Liver (tissue), 9 donors: Measurements from ENCODE around the gene MYO18A. TPM values are rescaled to one million over a fixed set of nuclear protein-coding genes. Genes with fewer than 3 reads are reported as not detected.
A peak's percentile ranks its signal among the peaks of the same experiment; 100 is the strongest.

ENCODE experiments used
- DNase-seq: peaks from one replicate; pipeline ENCODE4 v3.0.0-alpha.2; 2017; ENCODE audit warnings: low spot score
- H3K27ac ChIP-seq, 2 donors: one replicate each; pipeline ENCODE4 v1.7.0; 2013; ENCODE audit warnings: inconsistent platforms in 2 of 2, low read length in 2 of 2, control low read depth in 1 of 2, low read depth in 1 of 2, mild to moderate bottlenecking in 1 of 2
- H3K27me3 ChIP-seq, 4 donors: one replicate each; pipeline versions ENCODE4 v1.6.1 to v1.7.0; 2013; ENCODE audit warnings: low read length in 3 of 4, inconsistent platforms in 1 of 4, mild to moderate bottlenecking in 1 of 4, moderate library complexity in 1 of 4; ENCODE audit not compliant: control insufficient read depth in 4 of 4, insufficient read depth in 4 of 4
- H3K36me3 ChIP-seq, 4 donors: one replicate each; pipeline versions ENCODE4 v1.6.1 to v1.7.0; 2013; ENCODE audit warnings: low read length in 3 of 4, mild to moderate bottlenecking in 3 of 4, low read depth in 1 of 4, moderate library complexity in 1 of 4; ENCODE audit not compliant: control insufficient read depth in 4 of 4, insufficient read depth in 3 of 4
- H3K4me1 ChIP-seq, 4 donors: one replicate each; pipeline versions ENCODE4 v1.6.1 to v1.7.0; 2013; ENCODE audit warnings: low read length in 3 of 4, mild to moderate bottlenecking in 3 of 4, moderate library complexity in 1 of 4; ENCODE audit not compliant: control insufficient read depth in 4 of 4, insufficient read depth in 4 of 4
- H3K4me3 ChIP-seq, 3 donors: one replicate each; pipeline versions ENCODE4 v1.6.1 to v1.7.0; 2013; ENCODE audit warnings: low read length in 3 of 3, control low read depth in 1 of 3, low read depth in 1 of 3, mild to moderate bottlenecking in 1 of 3
- H3K9ac ChIP-seq, 2 donors: one replicate each; pipeline ENCODE4 v1.7.0; 2013; ENCODE audit warnings: low read length in 2 of 2, mild to moderate bottlenecking in 2 of 2, moderate library complexity in 2 of 2, control low read depth in 1 of 2, low read depth in 1 of 2
- H3K9me3 ChIP-seq, 4 donors: one replicate each; pipeline versions ENCODE4 v1.6.1 to v1.7.0; 2013; ENCODE audit warnings: low read length in 3 of 4; ENCODE audit not compliant: control insufficient read depth in 4 of 4
- EGR1 ChIP-seq, 2 donors: IDR thresholded peaks; 2 replicates each; pipeline ENCODE4 v1.6.1; 2016 to 2018; ENCODE audit warnings: antibody characterized with exemption in 2 of 2, low read depth in 2 of 2
- FOXA1 ChIP-seq: IDR thresholded peaks from 2 replicates; pipeline ENCODE4 v1.6.1; 2016; ENCODE audit warnings: antibody characterized with exemption
- GABPA ChIP-seq, 2 donors: IDR thresholded peaks in 1 of 2; conservative IDR thresholded peaks in 1 of 2; 2 replicates each; pipeline ENCODE4 v1.6.1; 2016; ENCODE audit warnings: antibody characterized with exemption in 2 of 2, mild to moderate bottlenecking in 1 of 2, moderate library complexity in 1 of 2
- JUND ChIP-seq, 2 donors: IDR thresholded peaks; 2 replicates each; pipeline ENCODE4 v1.6.1; 2016; ENCODE audit warnings: antibody characterized with exemption in 2 of 2
- NR2F2 ChIP-seq: IDR thresholded peaks from 2 replicates; pipeline ENCODE4 v1.6.1; 2016; ENCODE audit warnings: antibody characterized with exemption
- SP1 ChIP-seq: IDR thresholded peaks from 2 replicates; pipeline ENCODE4 v1.6.1; 2018; ENCODE audit warnings: antibody characterized with exemption, mild to moderate bottlenecking
- WGBS: extraction: QIAGEN DNeasy Blood & Tissue Kit; methylation state at CpG from one replicate; pipeline ENCODE4 v1.1.7; 2013; 5-methylcytosine and 5-hydroxymethylcytosine counted together
- polyA plus RNA-seq, 2 donors: library from polyadenylated mRNA; stranded (reverse) in 1 of 2; unstranded in 1 of 2; fragments of 200-250 nt in 1 of 2; fragments of >200 nt in 1 of 2; fragmentation: Nextera tagmentation in 1 of 2; extraction: Ambion mirVana in 1 of 2; gene quantifications; one replicate each; pipeline versions ENCODE4 v1.2.1 to v1.2.3, GENCODE V29; 2013 to 2015
- total RNA-seq, 2 donors: library from RNA; depleted of rRNA; stranded (reverse); fragments of >200 nt; gene quantifications; one replicate each; pipeline ENCODE4 v1.2.3, GENCODE V29; 2014
- TF ChIP-seq, protein P1 (sequence below): IDR thresholded peaks from 2 replicates; pipeline ENCODE4 v1.6.1; 2016; ENCODE audit warnings: antibody characterized with exemption
- TF ChIP-seq, protein P2 (sequence below): fragments of 150-350 bp; IDR thresholded peaks from 2 replicates; pipeline ENCODE4 v1.5.1; 2017; ENCODE audit warnings: improper control_type of control experiment, low read depth, low read length; ENCODE audit not compliant: missing input control
- TF ChIP-seq, protein P3 (sequence below): IDR thresholded peaks from 2 replicates; pipeline ENCODE4 v1.6.1; 2016; ENCODE audit warnings: antibody characterized with exemption
- donor health status: healthy.
- donor health status: healthy.
- donor health status: healthy.
- donor health status: healthy.
- donor health status: healthy.

MYO18A gene
- total and polyA plus RNA-seq, 4 donors: 26.3 to 81.6 (median 37.3) TPM

DNA sequence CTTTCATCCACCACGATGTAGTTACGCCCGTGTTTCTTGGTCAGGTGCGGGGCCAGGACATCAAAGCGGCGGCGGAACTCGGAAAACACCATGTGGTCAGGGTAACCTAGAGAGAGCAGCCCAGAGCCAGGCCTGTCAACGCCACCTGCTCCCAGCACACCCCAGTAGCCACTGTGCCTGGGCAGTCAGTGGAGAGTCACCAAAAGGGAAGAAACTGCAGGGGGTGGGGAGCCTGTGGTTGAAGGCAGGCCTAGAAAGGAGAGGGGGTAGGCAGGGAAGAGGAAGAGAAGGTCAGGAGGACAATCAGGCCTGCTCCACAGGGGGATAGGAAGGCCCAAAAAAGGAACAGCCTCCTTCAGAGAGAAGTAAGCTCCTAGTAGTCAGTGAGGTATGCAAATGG is 73.1 kb downstream of the MYO18A start:
- TF ChIP-seq EGR1 (IDR thresholded peaks at IDR 0.05; ENCODE audit: low read depth in 2 of 2) (no peak), SP1 (no peak)
- TF ChIP-seq, protein P1, sequence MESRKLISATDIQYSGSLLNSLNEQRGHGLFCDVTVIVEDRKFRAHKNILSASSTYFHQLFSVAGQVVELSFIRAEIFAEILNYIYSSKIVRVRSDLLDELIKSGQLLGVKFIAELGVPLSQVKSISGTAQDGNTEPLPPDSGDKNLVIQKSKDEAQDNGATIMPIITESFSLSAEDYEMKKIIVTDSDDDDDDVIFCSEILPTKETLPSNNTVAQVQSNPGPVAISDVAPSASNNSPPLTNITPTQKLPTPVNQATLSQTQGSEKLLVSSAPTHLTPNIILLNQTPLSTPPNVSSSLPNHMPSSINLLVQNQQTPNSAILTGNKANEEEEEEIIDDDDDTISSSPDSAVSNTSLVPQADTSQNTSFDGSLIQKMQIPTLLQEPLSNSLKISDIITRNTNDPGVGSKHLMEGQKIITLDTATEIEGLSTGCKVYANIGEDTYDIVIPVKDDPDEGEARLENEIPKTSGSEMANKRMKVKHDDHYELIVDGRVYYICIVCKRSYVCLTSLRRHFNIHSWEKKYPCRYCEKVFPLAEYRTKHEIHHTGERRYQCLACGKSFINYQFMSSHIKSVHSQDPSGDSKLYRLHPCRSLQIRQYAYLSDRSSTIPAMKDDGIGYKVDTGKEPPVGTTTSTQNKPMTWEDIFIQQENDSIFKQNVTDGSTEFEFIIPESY: no peak
- TF ChIP-seq, protein P2, sequence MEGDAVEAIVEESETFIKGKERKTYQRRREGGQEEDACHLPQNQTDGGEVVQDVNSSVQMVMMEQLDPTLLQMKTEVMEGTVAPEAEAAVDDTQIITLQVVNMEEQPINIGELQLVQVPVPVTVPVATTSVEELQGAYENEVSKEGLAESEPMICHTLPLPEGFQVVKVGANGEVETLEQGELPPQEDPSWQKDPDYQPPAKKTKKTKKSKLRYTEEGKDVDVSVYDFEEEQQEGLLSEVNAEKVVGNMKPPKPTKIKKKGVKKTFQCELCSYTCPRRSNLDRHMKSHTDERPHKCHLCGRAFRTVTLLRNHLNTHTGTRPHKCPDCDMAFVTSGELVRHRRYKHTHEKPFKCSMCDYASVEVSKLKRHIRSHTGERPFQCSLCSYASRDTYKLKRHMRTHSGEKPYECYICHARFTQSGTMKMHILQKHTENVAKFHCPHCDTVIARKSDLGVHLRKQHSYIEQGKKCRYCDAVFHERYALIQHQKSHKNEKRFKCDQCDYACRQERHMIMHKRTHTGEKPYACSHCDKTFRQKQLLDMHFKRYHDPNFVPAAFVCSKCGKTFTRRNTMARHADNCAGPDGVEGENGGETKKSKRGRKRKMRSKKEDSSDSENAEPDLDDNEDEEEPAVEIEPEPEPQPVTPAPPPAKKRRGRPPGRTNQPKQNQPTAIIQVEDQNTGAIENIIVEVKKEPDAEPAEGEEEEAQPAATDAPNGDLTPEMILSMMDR: no peak
- Histone ChIP-seq H3K9ac (no peak overlapping the region), H3K36me3 (peaks cover 17 to 53% (median 40%) of the 10 kb centered on the region in 4 donors), H3K9me3 (no peaks in the 10 kb centered on the region), H3K4me3 (no peak overlapping the region), H3K4me1 (peaks cover 17 to 53% (median 47%) of the 10 kb centered on the region in 4 donors), H3K27me3 (no peaks in the 10 kb centered on the region), H3K27ac (peak overlapping the region in 1 of 2 donors; percentile 5)
- WGBS: 90% methylated on average over 9 of the region's 9 CpGs
- DNase-seq: no peak

GRCh38 chr17:29103341-29103740 is 76.9 kb downstream of the MYO18A start:
- DNase-seq: no peak
- TF ChIP-seq, protein P2: no peak
- no peak for TF ChIP-seq NR2F2
- no peak for TF ChIP-seq FOXA1
- TF ChIP-seq SP1: no peak
- no peaks in the 10 kb centered on the region for H3K9me3 ChIP-seq
- H3K36me3 ChIP-seq: peaks cover 23 to 75% (median 51%) of the 10 kb centered on the region in 4 donors
- H3K27me3 ChIP-seq: no peaks in the 10 kb centered on the region
- H3K27ac ChIP-seq: no peak overlapping the region
- H3K4me3 ChIP-seq: no peak overlapping the region
- H3K4me1 ChIP-seq: peaks cover 6 to 16% (median 10%) of the 10 kb centered on the region in 4 donors
- no peak overlapping the region for H3K9ac ChIP-seq
- 97% methylated on average over 4 of the region's 4 CpGs for WGBS

GRCh38 chr17:29102741-29103181 is 77.4 kb downstream of the MYO18A start:
- DNase-seq: no peak
- Histone ChIP-seq H3K27ac (no peak overlapping the region), H3K9me3 (no peaks in the 10 kb centered on the region), H3K4me1 (peaks cover under 1 to 10% (median 6%) of the 10 kb centered on the region in 4 donors), H3K9ac (no peak overlapping the region), H3K4me3 (no peak overlapping the region), H3K27me3 (no peaks in the 10 kb centered on the region), H3K36me3 (peaks cover 26 to 81% (median 57%) of the 10 kb centered on the region in 4 donors)
- TF ChIP-seq, protein P1: no peak
- TF ChIP-seq, protein P3, sequence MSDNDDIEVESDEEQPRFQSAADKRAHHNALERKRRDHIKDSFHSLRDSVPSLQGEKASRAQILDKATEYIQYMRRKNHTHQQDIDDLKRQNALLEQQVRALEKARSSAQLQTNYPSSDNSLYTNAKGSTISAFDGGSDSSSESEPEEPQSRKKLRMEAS: no peak
- no peak for TF ChIP-seq EGR1 (IDR thresholded peaks at IDR 0.05; ENCODE audit: low read depth in 2 of 2)
- no peak for TF ChIP-seq JUND (IDR thresholded peaks at IDR 0.05)
- TF ChIP-seq GABPA (IDR thresholded peaks at IDR 0.05 in 1 of 2, conservative IDR thresholded peaks at IDR 0.05 in 1 of 2): no peak
- TF ChIP-seq, protein P2: no peak
- 96% methylated on average over 11 of the region's 11 CpGs for WGBS
